OCI-LY1 (cell line): ENCODE data around the gene MCC.

Experiments
- H2AFZ ChIP-seq: fragments of 200-600 bp; sonication (generic), shearing (Covaris generic); 2 replicates; pipeline ENCODE4 v1.6.0; 2014; ENCODE audit warnings: antibody characterized with exemption, mild to moderate bottlenecking, low read length
- H3F3A ChIP-seq: fragments of 200-600 bp; sonication (generic), shearing (Covaris generic); 2 replicates; pipeline ENCODE4 v1.6.0; 2014; ENCODE audit warnings: mild to moderate bottlenecking, antibody characterized with exemption, low read length, moderate library complexity; ENCODE audit not compliant: insufficient read depth
- H3K27ac ChIP-seq: fragments of 200-600 bp; sonication (generic); 2 replicates; pipeline ENCODE4 v1.5.1; 2014; ENCODE audit warnings: low read length, mixed run types, mild to moderate bottlenecking, low read depth; ENCODE audit not compliant: poor library complexity, severe bottlenecking
- H3K27me3 ChIP-seq: fragments of 200-600 bp; sonication (generic); 2 replicates; pipeline ENCODE4 v1.6.0; 2014; ENCODE audit warnings: antibody characterized with exemption, mild to moderate bottlenecking, low read length, moderate library complexity; ENCODE audit not compliant: insufficient read depth
- H3K36me3 ChIP-seq: fragments of 200-600 bp; sonication (generic); 2 replicates; pipeline ENCODE4 v1.6.1; 2014; ENCODE audit warnings: mild to moderate bottlenecking, antibody characterized with exemption, low read length, moderate library complexity, mixed read lengths; ENCODE audit not compliant: insufficient read depth
- H3K4me1 ChIP-seq: fragments of 200-600 bp; sonication (generic); 2 replicates; pipeline ENCODE4 v1.5.1; 2014; ENCODE audit warnings: mild to moderate bottlenecking, low read length, moderate library complexity; ENCODE audit not compliant: insufficient read depth, severe bottlenecking
- H3K4me2 ChIP-seq: fragments of 200-600 bp; sonication (generic), shearing (Covaris generic); 2 replicates; pipeline ENCODE4 v1.6.1; 2014; ENCODE audit warnings: low read length
- H3K4me3 ChIP-seq: fragments of 200-600 bp; sonication (generic); 2 replicates; pipeline ENCODE4 v1.5.1; 2014; ENCODE audit warnings: low read length, low read depth, mild to moderate bottlenecking, mixed read lengths; ENCODE audit not compliant: poor library complexity, severe bottlenecking
- H3K79me2 ChIP-seq: fragments of 200-600 bp; shearing (Covaris generic); 2 replicates; pipeline ENCODE4 v1.6.1; 2016; ENCODE audit warnings: mixed run types, low read length, mixed read lengths; ENCODE audit not compliant: insufficient read depth
- H3K9ac ChIP-seq: fragments of 200-600 bp; sonication (generic), shearing (Covaris generic); 2 replicates; pipeline ENCODE4 v1.6.1; 2014; ENCODE audit warnings: mild to moderate bottlenecking, low read length, mixed read lengths
- H3K9me2 ChIP-seq: fragments of 200-600 bp; sonication (generic), shearing (Covaris generic); 2 replicates; pipeline ENCODE4 v1.6.1; 2014; ENCODE audit warnings: low read depth, mild to moderate bottlenecking, low read length, mixed read lengths
- H3K9me3 ChIP-seq: fragments of 200-600 bp; shearing (Covaris generic); 2 replicates; pipeline ENCODE4 v1.6.1; 2014; ENCODE audit warnings: low read length, mixed read lengths
- H4K20me1 ChIP-seq: fragments of 200-600 bp; sonication (generic), shearing (Covaris generic); 2 replicates; pipeline ENCODE4 v1.6.0; 2016; ENCODE audit warnings: mild to moderate bottlenecking, low read length; ENCODE audit not compliant: insufficient read depth
- EZH2 ChIP-seq: fragments of 200-600 bp; sonication (generic), shearing (Covaris generic); IDR thresholded peaks from 2 replicates; pipeline ENCODE4 v1.8.0; 2017; ENCODE audit warnings: borderline replicate concordance, mixed run types, mild to moderate bottlenecking, antibody characterized with exemption, low read length, moderate library complexity, mixed read lengths
- TF ChIP-seq, protein P1 (sequence below): fragments of 200-600 bp; sonication (generic), shearing (Covaris generic); IDR thresholded peaks from 2 replicates; pipeline ENCODE4 v1.5.1; 2017; ENCODE audit warnings: mild to moderate bottlenecking, antibody characterized with exemption, low read length, moderate library complexity, mixed read lengths

MCC gene

DNA sequence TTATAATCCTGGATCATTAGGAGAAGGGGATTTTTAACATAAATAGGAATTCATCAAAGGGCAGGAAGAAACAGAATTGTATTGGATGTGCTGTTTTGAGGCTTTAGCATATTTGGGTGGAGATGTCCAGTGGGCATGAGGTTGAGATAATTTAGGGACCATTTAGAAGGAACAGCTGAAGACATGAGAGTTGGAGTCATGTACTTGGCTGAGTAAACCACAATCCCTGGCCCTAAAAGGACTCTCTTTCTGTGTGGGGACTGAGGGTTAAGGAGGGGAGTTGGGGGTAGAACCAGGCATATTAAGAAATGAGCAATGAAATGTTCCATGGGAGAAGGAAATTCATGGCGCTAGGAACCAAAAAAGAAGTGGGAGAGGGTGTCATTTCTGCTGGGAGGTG is 450.1 kb downstream of the MCC start:
- H3K79me2 ChIP-seq: no peaks in the 10 kb centered on the region
- H3K4me3 ChIP-seq: no peak overlapping the region
- H3K36me3 ChIP-seq: no peaks in the 10 kb centered on the region
- no peaks in the 10 kb centered on the region for H3F3A ChIP-seq
- H3K9me2 ChIP-seq: no peaks in the 10 kb centered on the region
- H3K4me1 ChIP-seq: no peaks in the 10 kb centered on the region
- H3K27ac ChIP-seq: no peak overlapping the region
- H3K4me2 ChIP-seq: no peak overlapping the region
- no peaks in the 10 kb centered on the region for H4K20me1 ChIP-seq
- H3K9me3 ChIP-seq: no peaks in the 10 kb centered on the region
- no peak overlapping the region for H3K9ac ChIP-seq
- no peak overlapping the region for H2AFZ ChIP-seq
- TF ChIP-seq, protein P1, sequence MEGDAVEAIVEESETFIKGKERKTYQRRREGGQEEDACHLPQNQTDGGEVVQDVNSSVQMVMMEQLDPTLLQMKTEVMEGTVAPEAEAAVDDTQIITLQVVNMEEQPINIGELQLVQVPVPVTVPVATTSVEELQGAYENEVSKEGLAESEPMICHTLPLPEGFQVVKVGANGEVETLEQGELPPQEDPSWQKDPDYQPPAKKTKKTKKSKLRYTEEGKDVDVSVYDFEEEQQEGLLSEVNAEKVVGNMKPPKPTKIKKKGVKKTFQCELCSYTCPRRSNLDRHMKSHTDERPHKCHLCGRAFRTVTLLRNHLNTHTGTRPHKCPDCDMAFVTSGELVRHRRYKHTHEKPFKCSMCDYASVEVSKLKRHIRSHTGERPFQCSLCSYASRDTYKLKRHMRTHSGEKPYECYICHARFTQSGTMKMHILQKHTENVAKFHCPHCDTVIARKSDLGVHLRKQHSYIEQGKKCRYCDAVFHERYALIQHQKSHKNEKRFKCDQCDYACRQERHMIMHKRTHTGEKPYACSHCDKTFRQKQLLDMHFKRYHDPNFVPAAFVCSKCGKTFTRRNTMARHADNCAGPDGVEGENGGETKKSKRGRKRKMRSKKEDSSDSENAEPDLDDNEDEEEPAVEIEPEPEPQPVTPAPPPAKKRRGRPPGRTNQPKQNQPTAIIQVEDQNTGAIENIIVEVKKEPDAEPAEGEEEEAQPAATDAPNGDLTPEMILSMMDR: no peak
- no peak for TF ChIP-seq EZH2
- H3K27me3 ChIP-seq: no peaks in the 10 kb centered on the region

DNA sequence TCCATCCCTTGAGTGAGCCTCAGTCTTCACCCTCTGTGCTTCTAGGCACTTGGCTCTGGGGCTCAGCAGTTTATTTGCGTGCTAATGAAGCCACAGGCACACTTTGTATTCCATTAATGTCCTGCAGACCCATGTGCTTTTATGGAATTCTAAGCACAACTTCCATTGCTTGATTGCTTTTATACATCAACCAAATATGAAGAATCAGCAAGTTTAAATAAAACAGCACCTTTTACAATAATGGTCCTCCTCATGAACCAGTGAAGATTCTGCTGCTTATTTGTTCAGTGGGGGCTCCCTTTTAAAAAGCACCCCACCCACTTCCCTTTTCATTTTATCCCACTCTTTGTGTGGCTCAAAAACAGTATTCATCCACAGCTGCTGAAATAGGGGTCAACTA is 451.4 kb downstream of the MCC start:
- Histone ChIP-seq H3K27ac (no peak overlapping the region), H3K4me1 (no peaks in the 10 kb centered on the region), H3K9me3 (no peaks in the 10 kb centered on the region), H3K79me2 (no peaks in the 10 kb centered on the region), H2AFZ (no peak overlapping the region), H3K4me2 (no peak overlapping the region), H3F3A (no peaks in the 10 kb centered on the region), H3K4me3 (no peak overlapping the region), H3K27me3 (no peaks in the 10 kb centered on the region), H3K36me3 (no peaks in the 10 kb centered on the region), H3K9me2 (no peaks in the 10 kb centered on the region), H3K9ac (no peak overlapping the region), H4K20me1 (no peaks in the 10 kb centered on the region)
- no peak for TF ChIP-seq EZH2
- TF ChIP-seq, protein P1: no peak

DNA sequence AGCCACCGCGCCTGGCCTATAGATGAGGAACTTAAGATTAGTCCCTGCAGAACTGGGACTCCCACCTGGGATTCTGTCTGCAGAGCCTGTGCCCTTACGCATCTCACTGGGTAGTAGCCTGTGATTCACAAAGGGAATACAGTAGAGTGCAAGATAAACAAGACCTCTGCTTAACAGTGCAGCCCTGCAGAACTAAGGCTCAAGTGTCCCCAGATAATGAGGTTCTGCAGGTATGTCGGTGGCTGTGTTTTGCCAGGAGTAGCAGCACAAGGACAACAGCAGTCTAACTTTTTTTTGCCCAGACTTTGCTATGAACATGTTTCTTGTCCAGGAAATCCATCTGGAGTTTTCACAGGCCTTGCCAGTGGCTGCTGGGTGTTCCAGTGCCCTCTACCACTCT is 451.9 kb downstream of the MCC start:
- H3K79me2 ChIP-seq: no peaks in the 10 kb centered on the region
- no peaks in the 10 kb centered on the region for H3F3A ChIP-seq
- TF ChIP-seq, protein P1: no peak
- no peak for TF ChIP-seq EZH2
- H3K4me1 ChIP-seq: no peaks in the 10 kb centered on the region
- no peak overlapping the region for H2AFZ ChIP-seq
- H3K9ac ChIP-seq: no peak overlapping the region
- H4K20me1 ChIP-seq: no peaks in the 10 kb centered on the region
- no peak overlapping the region for H3K4me3 ChIP-seq
- H3K27me3 ChIP-seq: no peaks in the 10 kb centered on the region
- H3K9me2 ChIP-seq: no peaks in the 10 kb centered on the region
- no peak overlapping the region for H3K4me2 ChIP-seq
- H3K9me3 ChIP-seq: no peaks in the 10 kb centered on the region
- H3K27ac ChIP-seq: no peak overlapping the region
- no peaks in the 10 kb centered on the region for H3K36me3 ChIP-seq
